ENCODE measurements around the gene CHPF.

Gene CHPF

DNA sequence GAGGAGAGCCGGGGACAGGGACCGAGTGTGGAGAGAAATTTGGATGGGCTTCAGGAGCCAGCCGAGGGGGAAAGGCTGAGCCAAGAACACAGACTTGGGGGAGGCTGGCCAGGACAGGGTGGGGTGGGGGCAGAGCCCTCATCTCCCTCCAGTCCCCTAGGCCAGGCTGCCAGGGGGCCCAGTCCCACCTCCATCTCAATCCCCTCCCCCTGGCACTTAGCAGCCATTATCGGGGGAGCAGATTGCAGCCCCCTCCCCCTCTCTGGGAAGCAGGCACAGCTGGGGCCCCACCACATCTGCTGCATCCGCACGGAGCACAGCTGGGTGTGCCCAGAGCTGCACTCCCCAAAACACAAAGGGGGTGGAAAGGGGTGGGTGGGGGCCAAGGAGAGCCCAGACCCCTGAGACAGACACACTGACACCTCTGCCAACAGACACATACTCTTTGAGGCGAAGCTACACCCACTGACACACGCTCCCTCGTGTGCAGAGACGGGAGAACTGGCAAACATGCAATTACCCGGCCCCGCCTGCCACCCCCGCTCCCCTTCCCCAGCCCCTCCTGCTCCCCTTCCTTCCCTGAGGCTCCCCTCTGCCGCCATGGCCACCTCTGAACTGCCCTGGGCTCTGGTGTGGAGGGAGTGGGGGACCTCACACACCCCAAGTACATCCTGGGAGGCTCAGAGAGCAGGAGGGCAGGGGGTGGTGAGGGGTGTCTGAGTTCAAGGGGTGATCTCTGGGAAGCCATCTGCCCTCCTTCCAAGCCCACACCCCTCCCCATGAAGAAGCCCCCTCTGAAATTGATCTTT is 34.4 kb downstream of the CHPF start:
- H3K27ac ChIP-seq (ENCODE audit: low read depth, low read length) = no peak overlapping the region
- H3K4me3 ChIP-seq (ENCODE audit: low read depth, low read length) = no peak overlapping the region
- peaks cover 25% of the 10 kb centered on the region for H3K27me3 ChIP-seq (ENCODE audit: insufficient read depth, low read length)
- H3K4me1 ChIP-seq (ENCODE audit: control insufficient read depth, insufficient read depth, low read length, unreplicated experiment) = peaks cover 9% of the 10 kb centered on the region
- no peaks in the 10 kb centered on the region for H3K36me3 ChIP-seq (ENCODE audit: insufficient read depth, low read length)
- no peaks in the 10 kb centered on the region for H3K79me2 ChIP-seq (ENCODE audit: control insufficient read depth, insufficient read depth, low read length, unreplicated experiment)
- no peak overlapping the region for H2AFZ ChIP-seq (ENCODE audit: low read length, unreplicated experiment)

- no peak overlapping the region for H2AFZ ChIP-seq (ENCODE audit: low read length, unreplicated experiment)
- peaks cover 4% of the 10 kb centered on the region for H3K4me1 ChIP-seq (ENCODE audit: control insufficient read depth, insufficient read depth, low read length, unreplicated experiment)
- no peaks in the 10 kb centered on the region for H3K79me2 ChIP-seq (ENCODE audit: control insufficient read depth, insufficient read depth, low read length, unreplicated experiment)
- no peak overlapping the region for H3K27ac ChIP-seq (ENCODE audit: low read depth, low read length)
- no peaks in the 10 kb centered on the region for H3K36me3 ChIP-seq (ENCODE audit: insufficient read depth, low read length)
- peaks cover 17% of the 10 kb centered on the region for H3K27me3 ChIP-seq (ENCODE audit: insufficient read depth, low read length)
- no peak overlapping the region for H3K4me3 ChIP-seq (ENCODE audit: low read depth, low read length)
These were observed 35.2 kb downstream of the CHPF start for GRCh38 chr2:219508444-219508734.

DNA sequence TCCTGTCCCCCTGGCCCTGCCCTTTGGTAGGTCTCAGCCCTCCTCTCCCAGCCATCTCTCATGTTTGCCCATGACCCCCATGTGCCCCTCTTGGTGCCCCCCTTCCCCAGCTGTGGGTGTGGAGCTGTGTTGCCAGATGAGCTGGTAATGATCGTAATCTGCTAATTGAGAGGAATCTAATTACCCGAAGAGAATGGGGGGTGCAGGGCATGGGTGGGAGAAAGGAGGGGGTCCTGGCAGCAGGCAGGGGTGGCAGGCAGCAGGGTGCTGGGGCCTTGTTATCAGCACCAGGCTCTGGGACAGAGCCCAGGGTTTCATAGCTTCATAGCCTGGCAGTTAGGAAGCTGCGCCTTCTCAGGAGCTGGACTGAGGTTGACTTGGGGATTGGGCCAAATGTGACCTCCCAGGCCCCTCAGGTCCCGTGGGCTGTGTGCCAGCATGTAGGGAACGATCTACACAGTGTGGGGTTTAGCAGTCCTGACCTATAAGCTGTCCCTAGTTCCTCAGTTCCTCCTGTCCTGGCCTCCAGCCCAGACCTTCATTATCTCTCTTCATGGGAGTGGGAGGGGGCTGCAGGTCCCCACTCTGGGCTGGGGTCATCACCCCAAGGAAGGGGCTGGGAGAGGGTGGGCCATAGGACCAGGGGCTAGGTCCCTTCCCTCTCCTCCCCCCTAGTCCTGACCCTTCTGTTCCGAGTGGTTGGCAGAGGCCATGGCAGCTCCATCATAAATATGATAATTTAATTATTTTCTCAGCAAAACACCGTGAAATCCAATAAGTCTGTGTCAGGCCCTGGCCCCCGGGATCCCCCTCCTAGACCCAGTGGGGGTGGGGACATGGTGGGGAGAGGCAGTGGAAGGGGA is 35.8 kb downstream of the CHPF start:
- Histone ChIP-seq H3K79me2 (ENCODE audit: control insufficient read depth, insufficient read depth, low read length, unreplicated experiment) (no peaks in the 10 kb centered on the region), H2AFZ (ENCODE audit: low read length, unreplicated experiment) (no peak overlapping the region), H3K27me3 (ENCODE audit: insufficient read depth, low read length) (peaks cover 11% of the 10 kb centered on the region), H3K4me3 (ENCODE audit: low read depth, low read length) (no peak overlapping the region), H3K36me3 (ENCODE audit: insufficient read depth, low read length) (no peaks in the 10 kb centered on the region), H3K4me1 (ENCODE audit: control insufficient read depth, insufficient read depth, low read length, unreplicated experiment) (peaks cover 4% of the 10 kb centered on the region), H3K27ac (ENCODE audit: low read depth, low read length) (no peak overlapping the region)

DNA sequence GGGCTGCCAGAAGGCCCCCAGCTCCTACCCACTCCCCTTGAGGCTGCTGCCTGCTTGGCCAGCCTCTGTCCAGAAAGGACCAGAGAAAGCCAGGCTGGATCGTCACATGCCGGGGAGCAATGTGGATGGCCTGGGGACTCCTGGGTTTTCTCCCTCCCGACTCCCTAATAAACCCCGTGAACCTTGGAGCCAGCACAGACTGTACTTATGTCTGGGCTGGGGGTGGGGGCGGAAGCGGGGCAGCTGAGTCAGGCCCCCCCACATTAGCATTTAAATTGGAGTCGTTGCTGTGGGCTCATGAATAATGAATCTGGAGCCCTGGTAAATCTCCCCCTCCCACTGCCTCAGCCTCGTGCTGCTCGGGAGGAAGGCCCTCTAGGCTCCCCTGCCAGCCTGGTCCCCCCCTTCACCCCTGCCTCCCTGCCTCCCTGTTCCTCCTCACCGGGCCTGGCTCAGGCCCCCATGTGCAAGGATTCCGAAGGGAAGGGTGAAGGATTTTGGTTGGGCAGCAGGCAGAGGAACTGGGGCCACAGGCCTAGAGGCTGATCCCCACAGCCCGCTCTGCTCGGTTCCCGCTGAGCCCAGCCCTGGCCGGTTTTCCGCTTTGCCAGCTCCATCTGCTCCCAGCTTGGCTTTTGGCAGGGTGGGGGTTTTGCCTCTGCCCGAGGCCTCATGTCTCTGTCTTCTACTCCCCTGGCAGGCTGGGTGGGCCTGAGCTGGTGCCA is 36.6 kb downstream of the CHPF start:
- Histone ChIP-seq H3K4me1 (ENCODE audit: control insufficient read depth, insufficient read depth, low read length, unreplicated experiment) (peaks cover 4% of the 10 kb centered on the region), H3K27ac (ENCODE audit: low read depth, low read length) (no peak overlapping the region)

GRCh38 chr2:219506153-219506801 is 37.3 kb downstream of the CHPF start:
- Histone ChIP-seq H2AFZ (ENCODE audit: low read length, unreplicated experiment) (no peak overlapping the region), H3K27ac (ENCODE audit: low read depth, low read length) (no peak overlapping the region), H3K4me3 (ENCODE audit: low read depth, low read length) (no peak overlapping the region), H3K36me3 (ENCODE audit: insufficient read depth, low read length) (no peaks in the 10 kb centered on the region), H3K27me3 (ENCODE audit: insufficient read depth, low read length) (no peaks in the 10 kb centered on the region), H3K4me1 (ENCODE audit: control insufficient read depth, insufficient read depth, low read length, unreplicated experiment) (peaks cover 4% of the 10 kb centered on the region), H3K79me2 (ENCODE audit: control insufficient read depth, insufficient read depth, low read length, unreplicated experiment) (no peaks in the 10 kb centered on the region)

More for the DNA sequence above, 36.6 kb downstream of the CHPF start:
- no peaks in the 10 kb centered on the region for H3K79me2 ChIP-seq (ENCODE audit: control insufficient read depth, insufficient read depth, low read length, unreplicated experiment)
- H3K4me3 ChIP-seq (ENCODE audit: low read depth, low read length) = no peak overlapping the region
- H3K36me3 ChIP-seq (ENCODE audit: insufficient read depth, low read length) = no peaks in the 10 kb centered on the region
- H3K27me3 ChIP-seq (ENCODE audit: insufficient read depth, low read length) = peaks cover 3% of the 10 kb centered on the region; the same call in 1 of the 2 replicates
- no peak overlapping the region for H2AFZ ChIP-seq (ENCODE audit: low read length, unreplicated experiment)

GRCh38 chr2:219505585-219505984 is 38.0 kb downstream of the CHPF start:
- H3K36me3 ChIP-seq (ENCODE audit: insufficient read depth, low read length) = no peaks in the 10 kb centered on the region
- peaks cover 6% of the 10 kb centered on the region for H3K4me1 ChIP-seq (ENCODE audit: control insufficient read depth, insufficient read depth, low read length, unreplicated experiment)
- no peaks in the 10 kb centered on the region for H3K79me2 ChIP-seq (ENCODE audit: control insufficient read depth, insufficient read depth, low read length, unreplicated experiment)
- H3K4me3 ChIP-seq (ENCODE audit: low read depth, low read length) = no peak overlapping the region
- no peaks in the 10 kb centered on the region for H3K27me3 ChIP-seq (ENCODE audit: insufficient read depth, low read length)
- H3K27ac ChIP-seq (ENCODE audit: low read depth, low read length) = no peak overlapping the region
- H2AFZ ChIP-seq (ENCODE audit: low read length, unreplicated experiment) = no peak overlapping the region

GRCh38 chr2:219502618-219503017 is 41.0 kb downstream of the CHPF start:
- Histone ChIP-seq H2AFZ (ENCODE audit: low read length, unreplicated experiment) (no peak overlapping the region), H3K36me3 (ENCODE audit: insufficient read depth, low read length) (no peaks in the 10 kb centered on the region), H3K4me1 (ENCODE audit: control insufficient read depth, insufficient read depth, low read length, unreplicated experiment) (peaks cover 13% of the 10 kb centered on the region), H3K27ac (ENCODE audit: low read depth, low read length) (no peak overlapping the region), H3K79me2 (ENCODE audit: control insufficient read depth, insufficient read depth, low read length, unreplicated experiment) (peaks cover 14% of the 10 kb centered on the region), H3K27me3 (ENCODE audit: insufficient read depth, low read length) (no peaks in the 10 kb centered on the region), H3K4me3 (ENCODE audit: low read depth, low read length) (no peak overlapping the region)

- Histone ChIP-seq H3K27me3 (ENCODE audit: insufficient read depth, low read length) (no peaks in the 10 kb centered on the region), H3K36me3 (ENCODE audit: insufficient read depth, low read length) (no peaks in the 10 kb centered on the region), H2AFZ (ENCODE audit: low read length, unreplicated experiment) (no peak overlapping the region), H3K4me3 (ENCODE audit: low read depth, low read length) (no peak overlapping the region), H3K27ac (ENCODE audit: low read depth, low read length) (no peak overlapping the region), H3K79me2 (ENCODE audit: control insufficient read depth, insufficient read depth, low read length, unreplicated experiment) (peaks cover 14% of the 10 kb centered on the region), H3K4me1 (ENCODE audit: control insufficient read depth, insufficient read depth, low read length, unreplicated experiment) (peaks cover 19% of the 10 kb centered on the region)
These were observed 41.8 kb downstream of the CHPF start for GRCh38 chr2:219501849-219502248.

DNA sequence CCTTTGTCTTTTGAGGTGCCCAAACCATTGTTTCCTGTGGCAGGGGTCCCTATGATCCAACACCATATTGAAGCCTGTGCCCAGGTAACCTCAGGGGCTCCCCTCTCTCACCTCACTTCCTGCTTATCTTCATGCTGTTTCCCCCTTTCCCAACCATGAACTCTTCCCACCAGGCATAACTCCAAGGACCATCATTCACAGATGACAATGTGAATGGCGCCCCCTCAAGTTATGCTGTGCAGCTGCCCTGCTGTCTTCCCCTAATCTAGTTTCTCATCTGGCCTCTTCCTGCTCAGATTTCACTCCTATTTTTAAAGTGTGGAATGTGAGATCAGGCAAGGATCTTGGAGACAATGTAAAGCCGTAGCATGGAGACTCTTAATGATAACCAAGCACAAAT is 43.5 kb downstream of the CHPF start:
- H2AFZ ChIP-seq (ENCODE audit: low read length, unreplicated experiment) = no peak overlapping the region
- no peaks in the 10 kb centered on the region for H3K36me3 ChIP-seq (ENCODE audit: insufficient read depth, low read length)
- peak overlapping the region; percentile 89 for H3K4me3 ChIP-seq (ENCODE audit: low read depth, low read length)
- H3K27ac ChIP-seq (ENCODE audit: low read depth, low read length) = no peak overlapping the region
- peaks cover 14% of the 10 kb centered on the region for H3K79me2 ChIP-seq (ENCODE audit: control insufficient read depth, insufficient read depth, low read length, unreplicated experiment)
- H3K27me3 ChIP-seq (ENCODE audit: insufficient read depth, low read length) = no peaks in the 10 kb centered on the region
- peaks cover 24% of the 10 kb centered on the region for H3K4me1 ChIP-seq (ENCODE audit: control insufficient read depth, insufficient read depth, low read length, unreplicated experiment)

- Histone ChIP-seq H3K27ac (ENCODE audit: low read depth, low read length) (no peak overlapping the region), H3K36me3 (ENCODE audit: insufficient read depth, low read length) (no peaks in the 10 kb centered on the region), H3K79me2 (ENCODE audit: control insufficient read depth, insufficient read depth, low read length, unreplicated experiment) (peaks cover 14% of the 10 kb centered on the region), H2AFZ (ENCODE audit: low read length, unreplicated experiment) (no peak overlapping the region), H3K27me3 (ENCODE audit: insufficient read depth, low read length) (no peaks in the 10 kb centered on the region), H3K4me1 (ENCODE audit: control insufficient read depth, insufficient read depth, low read length, unreplicated experiment) (peaks cover 24% of the 10 kb centered on the region), H3K4me3 (ENCODE audit: low read depth, low read length) (peak overlapping the region; percentile 89)
These were observed 44.1 kb downstream of the CHPF start for GRCh38 chr2:219499555-219499954.
